Natural killer cell (primary cell): ENCODE data around the gene PILRB. TPM values are rescaled to one million over a fixed set of nuclear protein-coding genes. Genes with fewer than 3 reads are reported as not detected.

ENCODE experiments used
- ATAC-seq, 3 donors: fragments of 150-1000 bp in 2 of 3; fragments of 200-7000 bp in 1 of 3; cut with Tn5 transposase; 1 replicate in 1 of 3; 2 replicates in 2 of 3; pipeline ENCODE4 v1.10.0; 2021; ENCODE audit warnings: mild to moderate bottlenecking in 2 of 3, moderate library complexity in 2 of 3
- DNase-seq, 2 donors: peaks; one replicate each; pipeline versions ENCODE4 v3.0.0 to v3.0.0-alpha.2; 2013 to 2021; ENCODE audit warnings: mixed read lengths in 1 of 2
- H3K27ac ChIP-seq: one replicate; pipeline ENCODE4 v1.5.1; 2013; ENCODE audit warnings: mild to moderate bottlenecking, low read length
- H3K27me3 ChIP-seq: one replicate; pipeline ENCODE4 v1.6.1; 2013; ENCODE audit warnings: low read length; ENCODE audit not compliant: control insufficient read depth, insufficient read depth
- H3K36me3 ChIP-seq: one replicate; pipeline ENCODE4 v1.6.1; 2013; ENCODE audit warnings: low read length; ENCODE audit not compliant: control insufficient read depth, insufficient read depth
- H3K4me1 ChIP-seq: one replicate; pipeline ENCODE4 v1.6.1; 2013; ENCODE audit warnings: low read length; ENCODE audit not compliant: control insufficient read depth, insufficient read depth
- H3K4me3 ChIP-seq: one replicate; pipeline ENCODE4 v1.5.1; 2013; ENCODE audit warnings: low read length
- H3K9me3 ChIP-seq: one replicate; pipeline ENCODE4 v1.6.1; 2013; ENCODE audit warnings: low read length; ENCODE audit not compliant: control insufficient read depth, insufficient read depth
- H3K27ac Mint-ChIP-seq, 2 donors: one replicate each; pipeline ENCODE4 v1.8.0; 2022; ENCODE audit warnings: mild to moderate bottlenecking in 2 of 2, mixed read lengths in 2 of 2, moderate library complexity in 1 of 2
- H3K27me3 Mint-ChIP-seq, 2 donors: one replicate each; pipeline ENCODE4 v1.8.0; 2022; ENCODE audit warnings: low read depth in 2 of 2, mixed read lengths in 2 of 2
- H3K36me3 Mint-ChIP-seq: one replicate; pipeline ENCODE4 v1.8.0; 2022; ENCODE audit warnings: mixed read lengths
- H3K4me1 Mint-ChIP-seq, 2 donors: one replicate each; pipeline ENCODE4 v1.8.0; 2022; ENCODE audit warnings: mixed read lengths in 2 of 2
- H3K4me3 Mint-ChIP-seq: one replicate; pipeline ENCODE4 v1.8.0; 2022; ENCODE audit warnings: mild to moderate bottlenecking, moderate library complexity, mixed read lengths
- H3K9me3 Mint-ChIP-seq, 2 donors: one replicate each; pipeline ENCODE4 v1.8.0; 2022; ENCODE audit warnings: mixed read lengths in 2 of 2
- WGBS: methylation state at CpG from one replicate; pipeline ENCODE4 v1.1.7; 2013; ENCODE audit warnings: missing lambda C conversion rate; ENCODE audit not compliant: insufficient coverage; 5-methylcytosine and 5-hydroxymethylcytosine counted together
- intact Hi-C: fragments of 100-400 bp; cut with micrococcal nuclease; formaldehyde crosslinking; loops from one replicate; pipeline ENCODE4 v1.14.2; 2022
- total RNA-seq, 4 donors: library from RNA; stranded (reverse); fragments of 120-200 nt in 1 of 4; gene quantifications; one replicate each; pipeline versions ENCODE4 v1.2.3 to v1.2.4, GENCODE V29; 2013 to 2022
- TF ChIP-seq, protein P1 (sequence below): fragments of 200-600 bp; IDR thresholded peaks from one replicate; pipeline ENCODE4 v1.8.0; 2022; ENCODE audit warnings: antibody characterized with exemption

Gene PILRB
- total RNA-seq, 3 donors from 2014 or later (not counting 1 experiment from before 2014, with no cell fraction given): 143 to 206 (median 157) TPM

GRCh38 chr7:100398239-100398638, 40.3 kb downstream of the PILRB start:
- DNase-seq (no peak), ATAC-seq (no peak)
- Mint-ChIP-seq H3K4me1 (peaks cover 22 to 28% of the 10 kb centered on the region in 2 donors), H3K9me3 (no peaks in the 10 kb centered on the region), H3K36me3 (no peaks in the 10 kb centered on the region), H3K4me3 (peak overlapping the region; percentile 60), H3K27me3 (no peaks in the 10 kb centered on the region), H3K27ac (peak overlapping the region; percentile 94 to 98)
- Histone ChIP-seq H3K4me1 (peaks cover 22% of the 10 kb centered on the region), H3K4me3 (no peak overlapping the region), H3K27me3 (no peaks in the 10 kb centered on the region), H3K9me3 (no peaks in the 10 kb centered on the region), H3K36me3 (no peaks in the 10 kb centered on the region), H3K27ac (peak overlapping the region; percentile 26)
- intact Hi-C loops: loop anchor here (5.0 kb wide), 1 partner anchor 61 kb away; no protein-coding TSS in a partner anchor
- TF ChIP-seq, protein P1, sequence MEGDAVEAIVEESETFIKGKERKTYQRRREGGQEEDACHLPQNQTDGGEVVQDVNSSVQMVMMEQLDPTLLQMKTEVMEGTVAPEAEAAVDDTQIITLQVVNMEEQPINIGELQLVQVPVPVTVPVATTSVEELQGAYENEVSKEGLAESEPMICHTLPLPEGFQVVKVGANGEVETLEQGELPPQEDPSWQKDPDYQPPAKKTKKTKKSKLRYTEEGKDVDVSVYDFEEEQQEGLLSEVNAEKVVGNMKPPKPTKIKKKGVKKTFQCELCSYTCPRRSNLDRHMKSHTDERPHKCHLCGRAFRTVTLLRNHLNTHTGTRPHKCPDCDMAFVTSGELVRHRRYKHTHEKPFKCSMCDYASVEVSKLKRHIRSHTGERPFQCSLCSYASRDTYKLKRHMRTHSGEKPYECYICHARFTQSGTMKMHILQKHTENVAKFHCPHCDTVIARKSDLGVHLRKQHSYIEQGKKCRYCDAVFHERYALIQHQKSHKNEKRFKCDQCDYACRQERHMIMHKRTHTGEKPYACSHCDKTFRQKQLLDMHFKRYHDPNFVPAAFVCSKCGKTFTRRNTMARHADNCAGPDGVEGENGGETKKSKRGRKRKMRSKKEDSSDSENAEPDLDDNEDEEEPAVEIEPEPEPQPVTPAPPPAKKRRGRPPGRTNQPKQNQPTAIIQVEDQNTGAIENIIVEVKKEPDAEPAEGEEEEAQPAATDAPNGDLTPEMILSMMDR: no peak
- 100% methylated on average over 2 of the region's 2 CpGs for whole genome bisulfite sequencing

DNA sequence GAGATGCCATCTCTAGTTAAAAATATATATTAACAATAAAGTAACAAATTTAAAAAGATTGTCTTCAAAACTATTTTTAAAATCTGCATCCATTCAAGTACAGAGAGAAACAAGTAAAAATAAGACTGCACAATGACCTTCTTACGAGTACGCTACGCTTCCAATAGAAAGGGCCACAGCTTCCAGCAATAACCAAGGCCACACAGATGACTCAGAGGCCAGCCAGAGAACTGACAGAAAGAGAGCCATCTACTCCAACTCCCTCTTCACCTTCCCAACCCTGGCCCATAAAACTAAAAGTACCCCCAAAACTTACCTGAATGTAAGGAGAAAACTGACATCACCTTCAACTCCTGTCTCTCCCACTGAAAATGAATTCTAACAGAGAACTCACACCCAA, 42.1 kb downstream of the PILRB start:
- TF ChIP-seq, protein P1: no peak
- Mint-ChIP-seq H3K27ac (no peak overlapping the region), H3K9me3 (no peaks in the 10 kb centered on the region), H3K27me3 (no peaks in the 10 kb centered on the region), H3K4me3 (no peak overlapping the region), H3K36me3 (no peaks in the 10 kb centered on the region), H3K4me1 (peaks cover 22 to 28% of the 10 kb centered on the region in 2 donors)
- no peaks in the 10 kb centered on the region for H3K9me3 ChIP-seq
- peaks cover 22% of the 10 kb centered on the region for H3K4me1 ChIP-seq
- intact Hi-C loops: loop anchor here (5.0 kb wide), 1 partner anchor 33 kb away; no protein-coding TSS in a partner anchor
- DNase-seq: no peak
- H3K27ac ChIP-seq: no peak overlapping the region
- no peaks in the 10 kb centered on the region for H3K36me3 ChIP-seq
- WGBS: 94% methylated on average over 3 of the region's 3 CpGs
- no peak for ATAC-seq
- H3K27me3 ChIP-seq: no peaks in the 10 kb centered on the region
- no peak overlapping the region for H3K4me3 ChIP-seq

DNA sequence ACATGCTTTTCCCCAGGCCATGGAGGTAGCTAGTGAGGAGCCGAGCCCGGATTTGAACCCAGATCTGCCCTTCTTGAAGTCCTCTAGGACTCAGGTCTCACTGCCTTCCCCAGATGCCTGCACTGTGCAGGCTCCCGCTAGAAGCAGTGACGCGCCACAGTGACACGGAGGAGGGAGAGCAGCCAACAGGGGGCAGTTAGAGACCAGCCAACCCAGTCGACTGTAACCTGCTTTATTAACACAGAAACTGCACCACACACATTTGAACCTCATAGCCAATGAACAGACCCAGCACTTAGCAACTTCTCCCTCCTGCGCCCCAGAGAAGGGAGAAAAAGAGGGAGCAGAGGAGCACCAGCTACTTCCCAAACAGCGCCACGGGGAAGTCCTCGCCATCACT, 42.7 kb downstream of the PILRB start:
- ATAC-seq: no peak
- Mint-ChIP-seq H3K27me3 (no peaks in the 10 kb centered on the region), H3K4me3 (no peak overlapping the region), H3K9me3 (no peaks in the 10 kb centered on the region), H3K4me1 (peaks cover 22 to 28% of the 10 kb centered on the region in 2 donors), H3K36me3 (no peaks in the 10 kb centered on the region), H3K27ac (no peak overlapping the region)
- peak in 1 of 2 donors; percentile 23 for DNase-seq
- no peaks in the 10 kb centered on the region for H3K36me3 ChIP-seq
- H3K27me3 ChIP-seq: no peaks in the 10 kb centered on the region
- intact Hi-C loops: loop anchor here (5.0 kb wide), 1 partner anchor 33 kb away; no protein-coding TSS in a partner anchor
- peaks cover 22% of the 10 kb centered on the region for H3K4me1 ChIP-seq
- WGBS: 94% methylated on average over 11 of the region's 11 CpGs
- TF ChIP-seq, protein P1: no peak
- no peak overlapping the region for H3K27ac ChIP-seq
- no peak overlapping the region for H3K4me3 ChIP-seq
- no peaks in the 10 kb centered on the region for H3K9me3 ChIP-seq

DNA sequence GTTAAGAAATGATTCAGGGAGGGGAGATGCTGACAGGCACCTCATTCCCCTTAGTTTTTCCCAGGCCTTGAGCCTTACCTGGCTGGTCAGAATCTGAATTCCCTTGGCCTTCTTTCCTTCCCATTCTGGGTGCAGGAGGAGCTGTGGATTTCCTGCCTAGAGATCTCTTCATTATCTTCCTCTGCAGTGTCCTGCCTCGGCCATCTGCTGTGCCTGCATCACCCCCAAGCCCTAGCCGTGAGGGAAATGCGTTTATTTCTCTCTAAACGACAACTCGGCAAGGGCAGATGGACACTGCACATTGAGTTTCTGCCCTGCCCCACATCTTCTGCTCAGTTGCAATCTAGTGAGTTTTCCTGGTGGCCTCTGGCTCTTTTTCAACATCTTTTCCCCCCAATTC, 43.9 kb downstream of the PILRB start:
- Histone ChIP-seq H3K36me3 (no peaks in the 10 kb centered on the region), H3K4me3 (no peak overlapping the region), H3K9me3 (no peaks in the 10 kb centered on the region), H3K27me3 (no peaks in the 10 kb centered on the region), H3K4me1 (peaks cover 17% of the 10 kb centered on the region), H3K27ac (no peak overlapping the region)
- Mint-ChIP-seq H3K27me3 (no peaks in the 10 kb centered on the region), H3K36me3 (no peaks in the 10 kb centered on the region), H3K9me3 (no peaks in the 10 kb centered on the region), H3K27ac (no peak overlapping the region), H3K4me1 (peaks cover 16 to 22% of the 10 kb centered on the region in 2 donors), H3K4me3 (no peak overlapping the region)
- ATAC-seq (no peak), DNase-seq (no peak)
- intact Hi-C loops: loop anchor here (5.0 kb wide), 1 partner anchor 35 kb away; no protein-coding TSS in a partner anchor
- TF ChIP-seq, protein P1: no peak
- WGBS: 87% methylated on average over 5 of the region's 5 CpGs
